IPS-20b (cell line): ENCODE data around the gene STK32A.

Source experiments
- H3K27ac ChIP-seq: one replicate; pipeline ENCODE4 v1.5.1; 2013; ENCODE audit warnings: low read length
- H3K27me3 ChIP-seq: 2 replicates; pipeline ENCODE4 v1.6.1; 2013; ENCODE audit warnings: mild to moderate bottlenecking, low read length, inconsistent platforms; ENCODE audit not compliant: insufficient read depth
- H3K36me3 ChIP-seq: 2 replicates; pipeline ENCODE4 v1.6.1; 2013; ENCODE audit warnings: low read depth, mild to moderate bottlenecking, inconsistent platforms, low read length, moderate library complexity; ENCODE audit not compliant: insufficient read depth
- H3K4me1 ChIP-seq: 2 replicates; pipeline ENCODE4 v1.6.1; 2013; ENCODE audit warnings: mild to moderate bottlenecking, control low read depth, inconsistent platforms, low read length, moderate library complexity; ENCODE audit not compliant: insufficient read depth
- H3K4me3 ChIP-seq: 2 replicates; pipeline ENCODE4 v1.5.1; 2013; ENCODE audit warnings: mild to moderate bottlenecking, low read length, inconsistent platforms
- H3K9ac ChIP-seq: 2 replicates; pipeline ENCODE4 v1.6.1; 2013; ENCODE audit warnings: low read depth, mild to moderate bottlenecking, inconsistent platforms, low read length, moderate library complexity
- H3K9me3 ChIP-seq: 2 replicates; pipeline ENCODE4 v1.6.1; 2013; ENCODE audit warnings: mild to moderate bottlenecking, low read depth, low read length, inconsistent platforms; ENCODE audit not compliant: insufficient read depth

Gene STK32A

DNA sequence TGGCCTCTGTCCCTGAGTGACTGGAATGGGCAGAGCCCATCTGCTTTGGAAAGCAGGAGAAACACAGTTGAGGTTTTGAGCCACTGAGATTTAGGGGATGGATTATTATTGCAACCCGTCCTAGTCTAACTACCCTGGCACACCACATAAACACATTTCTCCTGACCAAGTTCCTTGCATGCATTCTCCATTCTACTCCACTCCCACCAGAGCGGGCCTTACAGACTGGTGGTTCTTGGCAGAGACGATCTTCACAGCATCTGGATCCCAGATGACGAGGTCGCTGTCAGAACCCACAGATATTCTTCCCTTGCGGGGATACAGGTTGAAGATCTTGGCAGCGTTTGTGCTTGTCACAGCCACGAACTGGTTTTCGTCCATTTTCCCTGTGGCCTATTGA is 164.0 kb downstream of the STK32A start:
- Histone ChIP-seq H3K36me3 (peaks cover 96% of the 10 kb centered on the region), H3K27ac (no peak overlapping the region), H3K9me3 (no peaks in the 10 kb centered on the region)

GRCh38 chr5:147400126-147400809 is 165.4 kb downstream of the STK32A start:
- H3K9ac ChIP-seq = no peak overlapping the region
- no peak overlapping the region for H3K4me3 ChIP-seq
- no peaks in the 10 kb centered on the region for H3K9me3 ChIP-seq
- no peak overlapping the region for H3K27ac ChIP-seq
- peaks cover 96% of the 10 kb centered on the region for H3K36me3 ChIP-seq
- no peaks in the 10 kb centered on the region for H3K27me3 ChIP-seq
- no peaks in the 10 kb centered on the region for H3K4me1 ChIP-seq

More for the DNA sequence above, 164.0 kb downstream of the STK32A start:
- Histone ChIP-seq H3K9ac (no peak overlapping the region), H3K4me1 (no peaks in the 10 kb centered on the region), H3K4me3 (no peak overlapping the region), H3K27me3 (no peaks in the 10 kb centered on the region)

DNA sequence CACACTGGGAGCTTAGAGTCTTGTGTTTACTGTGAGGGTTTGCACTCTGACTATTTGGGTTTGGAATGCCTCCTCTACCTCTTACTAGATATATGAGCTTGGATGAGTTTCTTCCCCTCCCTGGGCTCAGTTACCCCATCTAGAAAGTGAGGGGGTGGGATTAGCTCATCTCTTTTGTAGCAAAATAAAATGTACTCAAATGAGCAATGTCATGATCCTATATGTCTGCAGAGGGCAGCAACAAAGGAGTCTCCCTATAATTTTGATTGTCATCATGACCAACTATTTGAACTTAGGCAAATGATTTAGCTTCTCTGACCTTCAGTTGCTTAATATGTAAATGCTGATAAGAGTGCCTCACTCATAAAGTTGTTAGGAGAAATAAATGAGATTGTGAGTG is 166.1 kb downstream of the STK32A start:
- Histone ChIP-seq H3K9me3 (no peaks in the 10 kb centered on the region), H3K4me1 (no peaks in the 10 kb centered on the region), H3K36me3 (peaks cover 96% of the 10 kb centered on the region), H3K27ac (no peak overlapping the region), H3K9ac (no peak overlapping the region), H3K27me3 (no peaks in the 10 kb centered on the region), H3K4me3 (no peak overlapping the region)

- no peak overlapping the region for H3K4me3 ChIP-seq
- no peaks in the 10 kb centered on the region for H3K27me3 ChIP-seq
- no peaks in the 10 kb centered on the region for H3K4me1 ChIP-seq
- peaks cover 98% of the 10 kb centered on the region for H3K36me3 ChIP-seq
- H3K27ac ChIP-seq = no peak overlapping the region
- H3K9me3 ChIP-seq = no peaks in the 10 kb centered on the region
- H3K9ac ChIP-seq = no peak overlapping the region
These were observed 169.1 kb downstream of the STK32A start for GRCh38 chr5:147403651-147404640.

DNA sequence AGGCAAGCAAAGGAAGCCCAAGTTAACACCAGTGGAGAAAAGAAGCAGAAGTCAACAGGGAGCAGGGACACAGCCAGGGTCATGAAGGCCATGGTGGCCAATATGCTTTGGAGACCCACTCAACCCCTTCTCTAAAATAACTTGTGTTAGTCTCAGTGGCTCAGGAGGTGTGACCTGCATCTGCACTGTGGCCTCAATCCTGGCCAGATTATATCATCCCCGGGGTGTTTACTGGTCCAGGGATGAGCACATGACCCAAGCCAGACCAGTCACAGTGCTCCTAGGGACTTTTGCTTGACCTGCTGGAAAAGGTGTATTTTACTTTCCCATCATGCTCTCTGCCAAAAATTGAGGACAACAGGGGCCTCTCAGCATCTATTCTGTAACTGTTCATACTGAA is 169.9 kb downstream of the STK32A start:
- no peaks in the 10 kb centered on the region for H3K4me1 ChIP-seq
- peaks cover 98% of the 10 kb centered on the region for H3K36me3 ChIP-seq
- no peaks in the 10 kb centered on the region for H3K9me3 ChIP-seq
- no peaks in the 10 kb centered on the region for H3K27me3 ChIP-seq
- no peak overlapping the region for H3K4me3 ChIP-seq
- no peak overlapping the region for H3K27ac ChIP-seq
- no peak overlapping the region for H3K9ac ChIP-seq

DNA sequence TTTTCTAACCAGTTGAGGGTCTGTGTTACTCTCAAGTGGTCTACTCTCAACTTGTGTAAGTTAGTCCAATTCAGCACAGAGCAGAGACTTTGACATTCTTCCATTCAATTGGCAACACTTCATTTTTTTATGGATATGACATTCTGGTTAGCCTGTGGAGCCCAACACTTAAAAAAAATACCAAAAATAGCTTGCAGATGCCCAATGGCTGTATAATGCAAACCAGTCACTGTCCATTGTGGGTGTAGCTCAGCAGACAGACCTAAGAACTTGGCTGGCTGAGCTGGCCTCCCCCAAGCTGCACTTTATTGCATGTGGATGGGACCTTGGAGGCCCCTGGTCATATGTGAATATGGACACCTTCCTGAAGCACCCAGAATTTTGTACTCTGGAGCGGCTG is 171.8 kb downstream of the STK32A start:
- Histone ChIP-seq H3K27ac (no peak overlapping the region), H3K4me3 (no peak overlapping the region), H3K36me3 (peaks cover 98% of the 10 kb centered on the region), H3K9ac (no peak overlapping the region), H3K4me1 (no peaks in the 10 kb centered on the region), H3K9me3 (no peaks in the 10 kb centered on the region), H3K27me3 (no peaks in the 10 kb centered on the region)

- Histone ChIP-seq H3K27me3 (no peaks in the 10 kb centered on the region), H3K36me3 (peaks cover 98% of the 10 kb centered on the region), H3K4me3 (no peak overlapping the region), H3K27ac (no peak overlapping the region), H3K9me3 (no peaks in the 10 kb centered on the region), H3K9ac (no peak overlapping the region), H3K4me1 (no peaks in the 10 kb centered on the region)
These were observed 172.4 kb downstream of the STK32A start for GRCh38 chr5:147407094-147407681.

GRCh38 chr5:147408980-147409379 is 174.2 kb downstream of the STK32A start:
- Histone ChIP-seq H3K27ac (no peak overlapping the region), H3K27me3 (no peaks in the 10 kb centered on the region), H3K36me3 (peaks cover 100% of the 10 kb centered on the region)

GRCh38 chr5:147410496-147411358 is 175.9 kb downstream of the STK32A start:
- Histone ChIP-seq H3K9me3 (no peaks in the 10 kb centered on the region), H3K4me3 (no peak overlapping the region), H3K36me3 (peaks cover 100% of the 10 kb centered on the region), H3K27ac (no peak overlapping the region), H3K27me3 (no peaks in the 10 kb centered on the region), H3K4me1 (no peaks in the 10 kb centered on the region), H3K9ac (no peak overlapping the region)

More at GRCh38 chr5:147408980-147409379, 174.2 kb downstream of the STK32A start:
- Histone ChIP-seq H3K4me1 (no peaks in the 10 kb centered on the region), H3K9me3 (no peaks in the 10 kb centered on the region), H3K4me3 (no peak overlapping the region), H3K9ac (no peak overlapping the region)

DNA sequence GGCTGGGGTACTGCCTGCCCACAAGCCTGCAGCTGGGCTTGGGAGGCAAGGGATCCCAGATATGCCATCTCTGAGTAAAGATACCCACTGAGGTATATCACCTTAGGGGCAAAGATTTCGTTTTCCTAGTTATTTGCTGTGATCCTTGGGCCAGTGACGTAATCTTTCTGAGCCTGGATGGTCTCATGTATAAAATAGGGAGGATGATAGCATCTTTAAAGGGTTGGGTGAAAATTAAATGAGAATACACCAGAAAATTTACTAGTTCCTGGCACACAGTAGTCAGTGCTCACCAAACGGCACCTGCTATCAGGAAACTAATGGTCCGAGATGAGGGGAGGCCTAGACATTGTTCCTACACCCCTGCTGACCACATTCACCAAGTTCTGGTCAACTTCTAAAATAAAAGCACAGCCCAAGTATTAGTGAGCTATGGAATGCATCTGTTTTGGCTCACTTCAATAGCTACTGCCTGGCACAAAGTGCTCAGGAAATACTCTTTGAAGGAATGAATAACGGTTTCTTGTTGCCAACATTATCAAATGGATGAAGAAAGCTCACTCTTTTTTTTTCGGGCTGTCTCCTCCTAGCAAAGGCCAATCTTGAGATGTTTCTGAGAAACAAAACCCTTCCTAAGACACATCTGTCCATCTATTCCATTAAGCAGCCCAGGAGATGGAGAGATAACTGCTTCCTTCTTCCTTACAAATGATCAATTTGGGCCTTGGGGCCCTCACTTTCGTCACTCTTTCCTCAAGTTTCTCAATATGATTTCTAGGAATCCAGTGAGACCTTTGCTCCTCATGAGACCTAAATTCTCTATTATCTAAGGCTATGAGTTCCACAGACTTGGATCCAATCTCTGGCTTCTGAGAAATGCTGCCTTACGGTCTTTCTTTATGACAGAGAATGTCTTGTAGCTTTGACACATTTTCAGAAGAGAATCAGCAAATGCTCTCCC is 176.8 kb downstream of the STK32A start:
- H3K4me3 ChIP-seq = no peak overlapping the region
- H3K36me3 ChIP-seq = peaks cover 100% of the 10 kb centered on the region
- no peaks in the 10 kb centered on the region for H3K27me3 ChIP-seq
- no peak overlapping the region for H3K27ac ChIP-seq
- no peaks in the 10 kb centered on the region for H3K9me3 ChIP-seq
- H3K4me1 ChIP-seq = no peaks in the 10 kb centered on the region
- no peak overlapping the region for H3K9ac ChIP-seq
